HG03025 (cell line): ENCODE data around the gene FOXP1.

ENCODE experiments used
- ATAC-seq: cut with Tn5 transposase; IDR thresholded peaks from one replicate; pipeline ENCODE4 v1.9.1; 2021; ENCODE audit warnings: mild to moderate bottlenecking, moderate library complexity; ENCODE audit not compliant: unreplicated experiment, low FRiP score

FOXP1 gene

GRCh38 chr3:71254281-71255057, 329.1 kb downstream of the FOXP1 start:
- no peak for ATAC-seq

DNA sequence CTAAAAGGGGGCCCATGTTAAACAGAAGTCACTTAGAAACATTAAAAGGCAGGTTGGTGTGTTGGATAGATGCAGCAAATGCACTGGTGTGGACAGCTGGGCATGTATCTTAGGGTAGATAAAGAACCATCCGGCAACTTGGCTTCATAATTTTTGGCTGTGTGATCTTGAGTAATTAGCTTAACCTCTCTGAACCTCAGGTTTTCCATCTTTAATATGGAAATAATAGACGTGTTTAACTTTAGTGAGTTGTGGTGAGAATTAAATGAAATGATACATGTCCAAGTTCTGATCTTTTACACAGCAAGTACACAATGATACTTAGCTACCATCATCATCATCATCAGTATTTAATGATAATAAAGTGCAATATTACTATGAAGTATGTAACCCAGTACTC, 330.4 kb downstream of the FOXP1 start:
- no peak for ATAC-seq

- ATAC-seq, result no peak
Measured at GRCh38 chr3:71252466-71252865, 331.1 kb downstream of the FOXP1 start.

GRCh38 chr3:71251156-71251775, 332.3 kb downstream of the FOXP1 start:
- no peak for ATAC-seq

- no peak for ATAC-seq
Measured at GRCh38 chr3:71250026-71250425, 333.5 kb downstream of the FOXP1 start.

DNA sequence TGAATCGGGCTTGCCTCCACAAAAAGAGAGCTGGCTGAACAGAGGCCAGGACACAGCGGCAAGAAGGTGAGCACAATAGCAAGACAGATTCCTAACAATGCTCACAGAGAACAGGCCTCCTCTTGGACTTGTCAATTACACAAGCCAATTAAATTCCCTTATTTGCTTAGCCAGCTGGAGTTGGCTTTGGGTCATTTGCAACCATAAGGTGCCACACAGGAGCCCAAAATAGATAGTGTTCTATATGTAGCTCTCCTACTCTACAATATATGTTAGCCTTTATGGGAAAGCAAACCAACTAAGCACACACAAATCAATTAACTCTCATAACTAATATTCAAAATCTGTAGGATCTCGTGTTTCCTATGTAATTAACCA, 335.6 kb downstream of the FOXP1 start:
- no peak for ATAC-seq

DNA sequence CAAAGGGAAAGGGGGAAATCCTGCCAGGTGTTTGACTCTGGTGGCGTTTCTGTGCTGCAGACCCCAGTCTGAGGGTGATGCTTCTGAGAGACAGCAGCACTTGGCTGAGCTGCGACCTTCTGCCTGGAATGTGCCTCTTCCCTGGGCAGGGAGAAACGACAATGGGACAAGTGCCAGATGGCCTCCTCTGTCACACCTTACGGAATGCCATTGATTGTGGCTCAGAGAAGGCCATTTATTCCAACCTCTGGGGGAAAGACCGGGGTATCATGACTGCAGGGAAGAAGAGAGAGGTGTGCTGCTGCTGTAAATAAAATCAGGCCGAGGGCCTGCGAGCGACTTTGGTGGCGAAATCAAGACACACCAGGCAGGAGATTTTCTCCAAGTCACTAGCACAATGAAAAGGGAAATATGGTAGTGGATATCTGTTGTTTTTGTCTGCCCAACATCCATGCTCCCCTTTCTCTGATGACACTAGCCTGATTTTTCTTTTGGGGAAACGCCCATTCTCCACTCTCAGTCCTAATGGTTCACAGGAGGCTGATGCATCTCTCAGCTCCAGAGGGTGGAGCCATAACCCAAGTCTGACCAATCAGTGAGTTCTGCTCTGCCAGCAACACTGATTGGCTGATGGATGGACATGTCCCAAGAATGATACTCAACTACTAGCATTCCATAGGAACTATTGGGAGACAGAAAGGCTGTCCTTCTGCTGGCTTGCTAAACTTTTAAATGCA, 336.1 kb downstream of the FOXP1 start:
- no peak for ATAC-seq

DNA sequence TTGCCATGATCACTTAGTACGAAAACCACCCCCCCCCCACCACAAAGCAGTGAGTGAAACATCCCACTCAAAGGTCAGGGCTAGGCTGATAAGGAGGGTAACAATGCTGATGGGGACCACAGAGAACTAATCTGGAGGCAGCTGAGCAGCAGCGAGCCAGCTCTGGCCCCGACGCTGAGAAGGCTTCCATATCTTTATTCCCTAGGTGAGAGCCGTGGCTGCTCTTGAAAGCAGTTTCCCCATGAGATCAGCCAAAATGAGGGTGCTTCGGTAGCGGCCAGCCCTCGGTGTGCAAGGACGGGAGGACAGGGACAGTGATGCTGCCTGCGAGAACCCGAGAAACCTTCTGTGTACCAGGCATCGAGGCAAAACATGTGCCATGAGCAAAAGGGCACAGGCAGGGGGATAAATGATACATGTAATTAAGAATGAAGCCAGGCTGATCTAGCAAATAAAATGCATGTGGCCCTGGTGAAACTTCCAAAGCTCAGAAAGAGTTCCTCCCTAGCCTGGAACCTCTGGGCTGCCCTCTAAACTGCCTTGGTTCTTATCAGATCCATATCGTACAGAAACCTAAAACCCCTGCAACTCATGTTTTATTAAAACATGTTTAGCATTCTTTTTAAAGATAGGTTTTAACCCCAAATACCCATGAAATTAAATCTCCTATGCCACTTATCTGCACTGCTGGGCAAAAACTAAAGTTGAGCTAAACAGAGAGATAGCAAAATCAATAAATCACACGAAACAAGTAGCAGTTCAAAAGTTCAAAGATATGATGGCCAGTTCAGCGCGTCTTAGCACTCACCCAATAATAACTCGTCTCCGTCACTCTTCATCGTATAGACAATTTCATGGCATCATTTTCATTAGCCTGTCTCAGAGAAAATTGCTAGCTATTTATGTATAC, 337.3 kb downstream of the FOXP1 start:
- ATAC-seq, result no peak

DNA sequence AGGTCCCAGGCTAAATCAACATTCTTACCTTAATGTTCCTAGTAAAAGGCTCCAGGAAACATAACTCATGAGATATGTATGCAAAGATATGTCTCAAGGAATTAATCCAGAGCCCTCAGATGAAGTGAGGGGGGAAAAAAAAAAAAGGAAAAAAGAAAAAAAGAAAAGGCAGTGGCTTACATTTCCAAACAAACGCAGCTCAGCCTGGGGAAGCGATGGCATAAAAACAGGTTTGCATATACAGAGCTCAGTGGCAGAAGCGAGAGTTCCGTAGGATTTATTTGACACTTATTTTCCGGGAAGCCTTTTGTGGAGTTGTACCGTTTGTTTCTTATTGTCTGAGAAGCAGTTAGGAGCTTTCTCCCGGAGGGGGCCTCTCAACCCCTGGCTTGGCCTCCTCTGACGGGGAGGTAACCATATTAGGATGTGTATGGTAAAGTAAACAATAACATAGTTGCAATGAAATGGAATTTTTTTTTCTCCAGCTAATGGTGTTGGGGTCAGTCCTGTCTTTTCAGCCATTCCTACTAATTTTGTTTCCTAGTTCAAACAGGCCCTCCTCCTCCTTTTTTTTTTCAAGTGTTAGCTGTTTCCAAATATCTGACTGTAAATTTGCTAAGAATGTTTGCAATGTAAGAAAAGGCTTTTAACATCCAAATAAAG, 338.6 kb downstream of the FOXP1 start:
- no peak for ATAC-seq

DNA sequence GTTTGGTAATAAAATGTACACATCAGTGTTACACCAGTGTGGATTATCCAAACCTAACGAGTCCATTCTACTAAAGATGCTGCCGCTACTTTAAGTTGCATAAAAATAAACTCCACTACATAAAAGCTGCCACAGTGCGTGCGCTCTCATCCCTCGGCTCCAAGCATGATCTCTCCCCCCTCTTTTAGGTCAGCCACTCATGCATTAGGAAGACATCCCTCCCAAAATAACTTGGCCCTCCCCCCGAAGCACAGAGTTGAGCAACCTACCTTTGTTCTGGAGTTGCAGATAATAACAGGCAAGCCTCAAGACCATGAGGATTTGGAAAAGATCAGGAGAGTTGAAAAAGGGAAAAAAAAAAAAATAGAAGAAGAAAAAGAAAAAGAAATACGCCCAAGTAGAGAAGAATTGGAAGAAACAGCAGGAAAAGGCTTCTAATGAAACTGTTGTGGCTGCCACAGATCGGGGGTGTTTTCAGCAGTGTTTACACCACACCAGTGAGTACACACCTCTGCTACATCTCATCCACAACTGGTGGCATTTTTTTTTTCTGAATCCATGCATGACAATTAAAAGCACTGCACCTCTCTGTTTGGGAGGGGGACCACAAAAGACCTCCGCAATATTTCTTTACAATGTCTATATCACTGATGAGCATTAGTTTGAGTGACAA, 339.2 kb downstream of the FOXP1 start:
- ATAC-seq, result no peak

DNA sequence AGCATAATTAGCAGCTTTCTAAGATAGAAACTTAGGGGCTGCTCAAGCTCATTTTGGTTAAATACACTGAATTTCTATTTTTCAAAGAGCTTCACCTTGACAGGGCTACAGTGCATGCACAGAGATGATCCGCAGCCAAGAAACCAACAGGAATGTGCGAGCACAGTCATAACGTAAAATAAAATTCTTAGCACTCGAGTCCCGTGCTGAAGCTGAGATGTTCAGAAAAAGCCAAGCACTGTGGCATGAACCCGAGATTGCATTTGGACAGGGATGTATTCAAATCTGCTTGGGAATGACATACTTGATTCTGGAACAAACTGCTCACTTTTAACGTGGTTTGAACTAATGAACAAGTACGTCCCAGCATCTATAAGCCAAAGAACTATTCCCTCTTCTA, 340.3 kb downstream of the FOXP1 start:
- no peak for ATAC-seq

DNA sequence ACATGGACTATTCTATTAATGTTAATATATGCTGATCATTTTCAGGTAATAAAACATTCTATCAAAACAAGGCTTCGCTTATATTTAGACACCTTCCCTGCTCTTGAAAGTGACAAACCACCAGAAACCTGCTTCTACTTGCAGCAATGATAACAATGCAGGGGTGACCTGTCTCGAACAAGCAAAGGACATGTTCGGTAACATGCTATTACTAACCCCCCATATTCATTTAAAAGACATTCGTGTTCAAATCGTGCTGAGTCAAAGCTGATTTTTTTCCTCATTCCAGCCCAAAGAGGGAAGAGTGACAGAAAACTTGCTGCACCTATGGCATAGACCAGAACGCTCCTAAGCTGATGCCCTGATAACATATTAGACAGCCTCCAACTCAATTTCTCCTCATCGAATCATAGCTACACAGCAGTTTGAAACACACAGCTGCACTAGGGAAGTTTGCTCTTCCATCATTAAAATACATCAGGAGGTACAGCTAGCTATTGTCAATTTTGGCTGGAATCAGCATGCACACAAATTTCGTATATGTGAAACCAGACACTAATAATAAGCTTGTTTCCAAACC, 341.5 kb downstream of the FOXP1 start:
- no peak for ATAC-seq

- ATAC-seq, result no peak
Measured at GRCh38 chr3:71241246-71241901, 342.2 kb downstream of the FOXP1 start.

GRCh38 chr3:71240034-71240433, 343.5 kb downstream of the FOXP1 start:
- ATAC-seq, result no peak

DNA sequence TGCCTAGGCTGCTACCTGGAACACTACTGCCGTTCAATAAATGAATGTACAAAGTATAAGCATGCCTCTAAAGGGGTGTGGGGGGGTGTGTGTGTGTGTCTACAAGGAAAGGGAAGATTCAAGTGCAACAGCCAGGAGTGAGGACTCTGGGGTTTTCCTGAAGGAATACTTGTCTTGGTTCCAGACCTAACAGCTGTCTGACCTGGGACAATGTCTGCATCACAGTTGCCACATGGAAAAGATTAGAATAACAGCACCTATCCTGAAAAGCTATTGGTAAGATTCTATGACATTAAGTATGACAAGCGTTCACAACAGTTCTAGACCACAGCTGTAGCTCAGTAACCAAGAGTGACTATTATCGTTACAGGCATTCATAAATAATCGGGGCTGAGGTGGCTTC, 345.2 kb downstream of the FOXP1 start:
- no peak for ATAC-seq

- ATAC-seq, result no peak
Measured at GRCh38 chr3:71237672-71238071, 345.9 kb downstream of the FOXP1 start.

DNA sequence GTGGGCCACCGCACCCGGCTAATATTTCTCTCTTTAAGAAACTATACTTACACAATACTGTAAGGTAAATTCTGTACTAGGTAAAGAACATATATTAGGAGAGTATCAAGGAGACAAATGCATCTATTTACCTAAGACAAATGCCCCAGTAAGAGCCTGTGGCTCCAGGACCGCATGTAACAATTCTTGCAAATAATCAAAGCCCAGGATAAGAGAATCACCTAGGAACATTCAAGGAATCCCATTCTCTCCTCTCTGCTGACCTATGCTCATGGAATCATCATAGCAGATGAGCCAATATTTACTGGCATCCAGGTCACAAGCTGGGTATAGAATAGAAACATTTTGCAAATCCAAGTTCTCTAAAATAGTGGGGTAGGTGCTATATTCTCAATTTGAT, 347.7 kb downstream of the FOXP1 start:
- no peak for ATAC-seq

DNA sequence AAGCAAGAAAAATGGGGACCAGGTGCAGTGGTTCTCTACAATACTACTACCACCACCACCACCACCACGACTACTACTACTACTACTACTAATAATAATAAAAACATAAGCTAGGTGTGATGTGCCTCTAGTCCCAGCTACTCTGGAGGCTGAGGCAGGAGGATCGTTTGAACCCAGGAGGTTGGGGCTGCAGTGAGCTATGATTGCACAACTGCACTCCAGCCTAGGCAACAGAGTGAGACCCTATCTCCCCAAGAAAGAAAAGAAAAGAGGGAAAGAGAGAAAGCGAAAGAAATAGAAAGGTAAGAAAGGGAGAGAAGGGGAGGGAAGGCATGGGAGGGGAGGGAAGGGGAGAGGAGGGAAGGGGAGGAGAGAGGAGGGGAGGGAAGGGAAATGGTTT, 350.6 kb downstream of the FOXP1 start:
- no peak for ATAC-seq

- ATAC-seq, result no peak
Measured at GRCh38 chr3:71232175-71232679, 351.3 kb downstream of the FOXP1 start.
